Measurements from ENCODE around the gene SH3RF1. TPM values are rescaled to one million over a fixed set of nuclear protein-coding genes. Genes with fewer than 3 reads are reported as not detected.

Gene SH3RF1
- total RNA-seq, 4 donors from 2014 or later, result 10.0 to 11.8 (median 10.9) TPM

- no peak overlapping the region for H3K4me3 ChIP-seq
- no peaks in the 10 kb centered on the region for H3K27me3 ChIP-seq
- H3K9me3 ChIP-seq, result no peaks in the 10 kb centered on the region
- no peak for DNase-seq (ENCODE audit: extremely low spot score)
- no peak overlapping the region for H3K27ac ChIP-seq (replicated peaks in 1 of 4)
- no peaks in the 10 kb centered on the region for H3K4me1 ChIP-seq
- intact Hi-C loops (cut with DNase I), result no loop called here
- H3K36me3 ChIP-seq, result peaks cover 24 to 68% (median 53%) of the 10 kb centered on the region in 4 donors
- TF ChIP-seq POLR2AphosphoS5 (IDR thresholded peaks at IDR 0.05) (no peak), CTCF (IDR thresholded peaks at IDR 0.05) (no peak), POLR2A (IDR thresholded peaks at IDR 0.05; ENCODE audit: low read depth) (no peak), EP300 (IDR thresholded peaks at IDR 0.05) (no peak)
- 97% methylated on average over 6 of the region's 6 CpGs for WGBS
These were observed 155.4 kb downstream of the SH3RF1 start for GRCh38 chr4:169115144-169115896.

GRCh38 chr4:169114341-169114974, 156.3 kb downstream of the SH3RF1 start:
- Histone ChIP-seq H3K4me3 (no peak overlapping the region), H3K36me3 (peaks cover 24 to 68% (median 52%) of the 10 kb centered on the region in 4 donors), H3K27me3 (no peaks in the 10 kb centered on the region), H3K27ac (replicated peaks in 1 of 4) (no peak overlapping the region), H3K9me3 (no peaks in the 10 kb centered on the region), H3K4me1 (no peaks in the 10 kb centered on the region)
- no peak for TF ChIP-seq POLR2A (IDR thresholded peaks at IDR 0.05; ENCODE audit: low read depth)
- TF ChIP-seq POLR2AphosphoS5 (IDR thresholded peaks at IDR 0.05), result no peak
- no peak for TF ChIP-seq CTCF (IDR thresholded peaks at IDR 0.05)
- TF ChIP-seq EP300 (IDR thresholded peaks at IDR 0.05), result no peak
- intact Hi-C loops (cut with DNase I), result no loop called here
- DNase-seq (ENCODE audit: extremely low spot score), result no peak
- WGBS, result 99% methylated on average over 3 of the region's 3 CpGs

GRCh38 chr4:169110633-169111032, 160.1 kb downstream of the SH3RF1 start:
- H3K9me3 ChIP-seq, result no peaks in the 10 kb centered on the region
- no peak overlapping the region for H3K4me3 ChIP-seq
- intact Hi-C loops (cut with DNase I), result no loop called here
- no peak for DNase-seq (ENCODE audit: extremely low spot score)
- no peaks in the 10 kb centered on the region for H3K27me3 ChIP-seq
- no peak overlapping the region for H3K27ac ChIP-seq (replicated peaks in 1 of 4)
- no peaks in the 10 kb centered on the region for H3K4me1 ChIP-seq
- peaks cover 5 to 79% (median 53%) of the 10 kb centered on the region in 4 donors for H3K36me3 ChIP-seq
- TF ChIP-seq CTCF (IDR thresholded peaks at IDR 0.05) (no peak), POLR2AphosphoS5 (IDR thresholded peaks at IDR 0.05) (no peak), EP300 (IDR thresholded peaks at IDR 0.05) (no peak), POLR2A (IDR thresholded peaks at IDR 0.05; ENCODE audit: low read depth) (no peak)
- 91% methylated on average over 4 of the region's 4 CpGs for WGBS

GRCh38 chr4:169109035-169109675, 161.6 kb downstream of the SH3RF1 start:
- Histone ChIP-seq H3K4me1 (peaks cover 0 to 5% (median 4%) of the 10 kb centered on the region in 4 donors), H3K9me3 (no peaks in the 10 kb centered on the region), H3K36me3 (peaks cover 0 to 72% (median 46%) of the 10 kb centered on the region in 4 donors), H3K27me3 (no peaks in the 10 kb centered on the region), H3K27ac (replicated peaks in 1 of 4) (no peak overlapping the region), H3K4me3 (no peak overlapping the region)
- 93% methylated on average over 2 of the region's 2 CpGs for WGBS
- intact Hi-C loops (cut with DNase I), result no loop called here
- no peak for TF ChIP-seq POLR2AphosphoS5 (IDR thresholded peaks at IDR 0.05)
- TF ChIP-seq CTCF (IDR thresholded peaks at IDR 0.05), result no peak
- TF ChIP-seq EP300 (IDR thresholded peaks at IDR 0.05), result no peak
- no peak for TF ChIP-seq POLR2A (IDR thresholded peaks at IDR 0.05; ENCODE audit: low read depth)
- DNase-seq (ENCODE audit: extremely low spot score), result no peak

Measured in esophagus muscularis mucosa (tissue), 4 donors.